ENCODE measurements around the gene DCXR.

Gene DCXR

GRCh38 chr17:82064433-82065192 is 27.1 kb upstream of the DCXR start:
- TF ChIP-seq JUND (IDR thresholded peaks at IDR 0.05; ENCODE audit: low read depth) = no peak
- in situ Hi-C loops (cut with HindIII; ENCODE audit: low pct_unique_long_range_greater_than_20kb, low sequenced_read_pairs) = no loop called here
- DNase-seq (ENCODE audit: low read depth in 1 of 2, low spot score in 1 of 2) = no peak

- in situ Hi-C loops (cut with HindIII; ENCODE audit: low pct_unique_long_range_greater_than_20kb, low sequenced_read_pairs) = no loop called here
- no peak for TF ChIP-seq JUND (IDR thresholded peaks at IDR 0.05; ENCODE audit: low read depth)
- DNase-seq (ENCODE audit: low read depth in 1 of 2, low spot score in 1 of 2) = peak in 1 of 2 experiments; percentile 54
Measured at GRCh38 chr17:82063424-82064415, 26.2 kb upstream of the DCXR start.

GRCh38 chr17:82062984-82063368 is 25.5 kb upstream of the DCXR start:
- no peak for DNase-seq (ENCODE audit: low read depth in 1 of 2, low spot score in 1 of 2)
- TF ChIP-seq JUND (IDR thresholded peaks at IDR 0.05; ENCODE audit: low read depth) = no peak
- in situ Hi-C loops (cut with HindIII; ENCODE audit: low pct_unique_long_range_greater_than_20kb, low sequenced_read_pairs) = no loop called here

- no peak for DNase-seq (ENCODE audit: low read depth in 1 of 2, low spot score in 1 of 2)
- no peak for TF ChIP-seq JUND (IDR thresholded peaks at IDR 0.05; ENCODE audit: low read depth)
- in situ Hi-C loops (cut with HindIII; ENCODE audit: low pct_unique_long_range_greater_than_20kb, low sequenced_read_pairs) = no loop called here
Measured at GRCh38 chr17:82062076-82062983, 24.8 kb upstream of the DCXR start.

- no peak for DNase-seq (ENCODE audit: low read depth in 1 of 2, low spot score in 1 of 2)
- TF ChIP-seq JUND (IDR thresholded peaks at IDR 0.05; ENCODE audit: low read depth) = no peak
- in situ Hi-C loops (cut with HindIII; ENCODE audit: low pct_unique_long_range_greater_than_20kb, low sequenced_read_pairs) = no loop called here
Measured at GRCh38 chr17:82061047-82061925, 23.8 kb upstream of the DCXR start.

- no peak for TF ChIP-seq JUND (IDR thresholded peaks at IDR 0.05; ENCODE audit: low read depth)
- no peak for DNase-seq (ENCODE audit: low read depth in 1 of 2, low spot score in 1 of 2)
- in situ Hi-C loops (cut with HindIII; ENCODE audit: low pct_unique_long_range_greater_than_20kb, low sequenced_read_pairs) = no loop called here
Measured at GRCh38 chr17:82060614-82061013, 23.1 kb upstream of the DCXR start.

- TF ChIP-seq JUND (IDR thresholded peaks at IDR 0.05; ENCODE audit: low read depth) = no peak
- DNase-seq (ENCODE audit: low read depth in 1 of 2, low spot score in 1 of 2) = no peak
- in situ Hi-C loops (cut with HindIII; ENCODE audit: low pct_unique_long_range_greater_than_20kb, low sequenced_read_pairs) = no loop called here
Measured at GRCh38 chr17:82060001-82060380, 22.5 kb upstream of the DCXR start.

- no peak for TF ChIP-seq JUND (IDR thresholded peaks at IDR 0.05; ENCODE audit: low read depth)
- in situ Hi-C loops (cut with HindIII; ENCODE audit: low pct_unique_long_range_greater_than_20kb, low sequenced_read_pairs) = no loop called here
- no peak for DNase-seq (ENCODE audit: low read depth in 1 of 2, low spot score in 1 of 2)
Measured at GRCh38 chr17:82059272-82060000, 21.9 kb upstream of the DCXR start.

- DNase-seq (ENCODE audit: low read depth in 1 of 2, low spot score in 1 of 2) = no peak
- no peak for TF ChIP-seq JUND (IDR thresholded peaks at IDR 0.05; ENCODE audit: low read depth)
- in situ Hi-C loops (cut with HindIII; ENCODE audit: low pct_unique_long_range_greater_than_20kb, low sequenced_read_pairs) = no loop called here
Measured at GRCh38 chr17:82058855-82059249, 21.4 kb upstream of the DCXR start.

- in situ Hi-C loops (cut with HindIII; ENCODE audit: low pct_unique_long_range_greater_than_20kb, low sequenced_read_pairs) = no loop called here
- no peak for DNase-seq (ENCODE audit: low read depth in 1 of 2, low spot score in 1 of 2)
- no peak for TF ChIP-seq JUND (IDR thresholded peaks at IDR 0.05; ENCODE audit: low read depth)
Measured at GRCh38 chr17:82058230-82058854, 20.8 kb upstream of the DCXR start.
